KMS-11 (cell line): Measurements from ENCODE around the gene SLC25A18.

ENCODE experiments used
- H2AFZ ChIP-seq: fragments of 200-600 bp; sonication (generic); 2 replicates; pipeline ENCODE4 v1.6.1; 2016; ENCODE audit warnings: antibody characterized with exemption, mixed run types, low read depth
- H3K27ac ChIP-seq: fragments of 200-600 bp; sonication (generic); 2 replicates; pipeline ENCODE4 v1.6.1; 2016; ENCODE audit warnings: mild to moderate bottlenecking, mixed run types
- H3K27me3 ChIP-seq: fragments of 200-600 bp; sonication (generic); 2 replicates; pipeline ENCODE4 v1.6.1; 2017; ENCODE audit warnings: mild to moderate bottlenecking, low read depth, mixed run types, moderate library complexity; ENCODE audit not compliant: insufficient read depth
- H3K36me3 ChIP-seq: fragments of 200-600 bp; sonication (generic); 2 replicates; pipeline ENCODE4 v1.6.1; 2017; ENCODE audit warnings: mild to moderate bottlenecking, mixed run types; ENCODE audit not compliant: insufficient read depth
- H3K4me1 ChIP-seq: fragments of 200-600 bp; sonication (generic); 2 replicates; pipeline ENCODE4 v1.6.1; 2016; ENCODE audit warnings: mild to moderate bottlenecking, low read depth, mixed run types; ENCODE audit not compliant: poor library complexity, severe bottlenecking
- H3K4me2 ChIP-seq: fragments of 200-600 bp; sonication (generic); 2 replicates; pipeline ENCODE4 v1.7.0; 2016; ENCODE audit warnings: mild to moderate bottlenecking, mixed run types
- H3K4me3 ChIP-seq: fragments of 200-600 bp; sonication (generic); IDR thresholded peaks from 2 replicates; pipeline ENCODE4 v1.6.1; 2017; ENCODE audit warnings: low read depth, low read length, mixed read lengths; ENCODE audit not compliant: insufficient read depth
- H3K79me2 ChIP-seq: fragments of 200-600 bp; sonication (generic); 2 replicates; pipeline ENCODE4 v1.6.1; 2016; ENCODE audit warnings: low read depth, mixed run types; ENCODE audit not compliant: insufficient read depth
- H3K9ac ChIP-seq: fragments of 200-600 bp; sonication (generic); 2 replicates; pipeline ENCODE4 v1.6.1; 2016; ENCODE audit warnings: mild to moderate bottlenecking, mixed run types
- H4K20me1 ChIP-seq: fragments of 200-600 bp; sonication (generic); 2 replicates; pipeline ENCODE4 v1.6.1; 2016; ENCODE audit warnings: mild to moderate bottlenecking, mixed run types; ENCODE audit not compliant: insufficient read depth
- CTCF ChIP-seq: fragments of 200-600 bp; sonication (generic); conservative IDR thresholded peaks from 2 replicates; pipeline ENCODE4 v1.6.1; 2017; ENCODE audit warnings: low read depth, mild to moderate bottlenecking, antibody characterized with exemption, low read length, moderate library complexity, mixed read lengths

Gene SLC25A18

GRCh38 chr22:17606496-17606895 lies 43.2 kb downstream of the SLC25A18 start:
- Histone ChIP-seq H4K20me1 (no peaks in the 10 kb centered on the region), H3K9ac (no peak overlapping the region), H3K36me3 (no peaks in the 10 kb centered on the region), H3K79me2 (peaks cover 5% of the 10 kb centered on the region; the same call in 1 of the 2 replicates), H3K4me3 (no peak overlapping the region), H2AFZ (no peak overlapping the region), H3K27me3 (no peaks in the 10 kb centered on the region), H3K4me1 (no peaks in the 10 kb centered on the region), H3K27ac (no peak overlapping the region), H3K4me2 (no peak overlapping the region)
- TF ChIP-seq CTCF, result no peak

GRCh38 chr22:17607891-17608521 lies 44.7 kb downstream of the SLC25A18 start:
- Histone ChIP-seq H4K20me1 (no peaks in the 10 kb centered on the region), H3K4me1 (no peaks in the 10 kb centered on the region)

GRCh38 chr22:17612057-17612456 lies 48.8 kb downstream of the SLC25A18 start:
- no peak for TF ChIP-seq CTCF
- Histone ChIP-seq H2AFZ (no peak overlapping the region), H3K79me2 (no peaks in the 10 kb centered on the region), H3K36me3 (peaks cover 4% of the 10 kb centered on the region; the same call in 1 of the 2 replicates), H3K27ac (no peak overlapping the region), H3K27me3 (no peaks in the 10 kb centered on the region), H3K9ac (no peak overlapping the region), H3K4me3 (no peak overlapping the region), H3K4me1 (no peaks in the 10 kb centered on the region), H3K4me2 (no peak overlapping the region), H4K20me1 (no peaks in the 10 kb centered on the region)

More at GRCh38 chr22:17607891-17608521, 44.7 kb downstream of the SLC25A18 start:
- Histone ChIP-seq H3K79me2 (peaks cover 5% of the 10 kb centered on the region; the same call in 1 of the 2 replicates), H2AFZ (no peak overlapping the region), H3K4me2 (no peak overlapping the region), H3K27ac (no peak overlapping the region), H3K27me3 (no peaks in the 10 kb centered on the region), H3K9ac (no peak overlapping the region), H3K36me3 (peaks cover 4% of the 10 kb centered on the region; the same call in 1 of the 2 replicates), H3K4me3 (no peak overlapping the region)
- no peak for TF ChIP-seq CTCF

- Histone ChIP-seq H3K9ac (no peak overlapping the region), H2AFZ (no peak overlapping the region), H3K36me3 (peaks cover 4% of the 10 kb centered on the region; the same call in 1 of the 2 replicates), H3K27ac (no peak overlapping the region), H3K27me3 (no peaks in the 10 kb centered on the region), H3K4me3 (no peak overlapping the region), H3K4me1 (no peaks in the 10 kb centered on the region), H4K20me1 (no peaks in the 10 kb centered on the region), H3K79me2 (no peaks in the 10 kb centered on the region), H3K4me2 (no peak overlapping the region)
- TF ChIP-seq CTCF, result no peak
These were observed 50.0 kb downstream of the SLC25A18 start for GRCh38 chr22:17613280-17613679.
